Muscle of leg (tissue), 11 donors: ENCODE results near the gene CLN3. TPM values are rescaled to one million over a fixed set of nuclear protein-coding genes. Genes with fewer than 3 reads are reported as not detected.
"Not testable (repeated sequence)": the region's sequence is repeated elsewhere in the genome, so short reads cannot be mapped to it uniquely, and the experiment has no call there.

Source experiments
- DNase-seq: peaks from one replicate; pipeline ENCODE4 v3.0.0; 2013
- H3K27ac ChIP-seq: one replicate; pipeline ENCODE4 v1.5.1; 2013; ENCODE audit warnings: mild to moderate bottlenecking, low read length, control low read depth
- H3K27me3 ChIP-seq: one replicate; pipeline ENCODE4 v1.6.1; 2013; ENCODE audit warnings: low read length; ENCODE audit not compliant: control insufficient read depth, insufficient read depth
- H3K36me3 ChIP-seq: one replicate; pipeline ENCODE4 v1.6.1; 2013; ENCODE audit warnings: low read length; ENCODE audit not compliant: control insufficient read depth, insufficient read depth
- H3K4me1 ChIP-seq: one replicate; pipeline ENCODE4 v1.6.1; 2013; ENCODE audit warnings: low read length; ENCODE audit not compliant: control insufficient read depth, insufficient read depth
- H3K4me3 ChIP-seq: one replicate; pipeline ENCODE4 v1.5.1; 2013; ENCODE audit warnings: low read length, control low read depth
- H3K9me3 ChIP-seq: replicated peaks from 2 replicates; pipeline ENCODE4 v1.6.1; 2013; ENCODE audit warnings: low read depth, low read length; ENCODE audit not compliant: control insufficient read depth
- WGBS: methylation state at CpG from one replicate; pipeline ENCODE4 v1.1.5; 2013; ENCODE audit warnings: missing lambda C conversion rate; ENCODE audit not compliant: insufficient coverage; 5-methylcytosine and 5-hydroxymethylcytosine counted together
- polyA plus RNA-seq, 8 donors: library from polyadenylated mRNA; unstranded; fragments of 120-200 nt; gene quantifications; one replicate each; pipeline versions ENCODE4 v1.2.1 to v1.2.3, GENCODE V29; 2013; ENCODE audit warnings: inconsistent platforms in 1 of 8, low replicate concordance in 1 of 8; ENCODE audit not compliant: insufficient read length in 8 of 8, insufficient read depth in 1 of 8
- total RNA-seq: library from RNA; stranded (reverse); fragments of 120-200 nt; gene quantifications from one replicate; pipeline ENCODE4 v1.2.4, GENCODE V29; 2013

Gene CLN3
- total and polyA plus RNA-seq, 9 donors, result 5.1 to 21.0 (median 14.9) TPM

DNA sequence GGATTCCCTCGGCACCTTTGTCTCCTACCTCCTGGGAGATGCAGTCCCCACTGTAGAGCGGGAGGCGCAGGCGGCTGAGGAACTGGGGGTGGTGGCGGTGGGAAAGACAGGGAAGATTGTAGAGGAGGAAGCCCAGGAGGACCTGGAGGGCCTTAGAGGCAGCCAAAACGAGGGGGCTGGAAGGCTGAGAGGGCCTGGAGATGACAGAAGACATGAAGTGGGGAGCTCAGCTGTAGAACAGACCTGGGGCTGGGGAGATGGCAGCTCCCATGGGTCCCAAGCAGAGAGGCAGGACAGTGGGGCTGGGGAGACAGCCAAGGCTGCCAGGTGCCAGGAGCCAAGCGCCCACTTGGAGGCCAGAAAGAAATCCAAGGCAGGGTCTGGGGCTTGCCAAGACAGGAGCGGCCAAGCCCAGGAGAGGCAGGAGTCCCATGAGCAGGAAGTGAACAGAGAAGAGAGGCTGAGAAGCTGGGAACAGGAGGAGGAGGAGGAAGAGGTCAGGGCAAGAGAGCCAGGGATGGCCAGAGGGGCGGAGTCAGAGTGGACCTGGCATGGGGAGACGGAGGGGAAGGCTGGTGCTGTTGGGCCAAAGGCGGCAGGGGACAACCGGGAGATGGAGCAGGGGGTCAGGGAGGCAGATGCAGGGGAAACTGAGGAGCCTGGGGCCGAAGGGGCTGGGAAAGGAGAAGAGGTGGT, 3.4 kb upstream of the CLN3 start:
- Histone ChIP-seq H3K4me3 (peak overlapping the region; percentile 5), H3K36me3 (no peaks in the 10 kb centered on the region), H3K9me3 (no peaks in the 10 kb centered on the region), H3K27me3 (no peaks in the 10 kb centered on the region), H3K27ac (no peak overlapping the region), H3K4me1 (peaks cover 3% of the 10 kb centered on the region)
- DNase-seq, result no peak
- WGBS, result 72% methylated on average over 12 of the region's 13 CpGs

DNA sequence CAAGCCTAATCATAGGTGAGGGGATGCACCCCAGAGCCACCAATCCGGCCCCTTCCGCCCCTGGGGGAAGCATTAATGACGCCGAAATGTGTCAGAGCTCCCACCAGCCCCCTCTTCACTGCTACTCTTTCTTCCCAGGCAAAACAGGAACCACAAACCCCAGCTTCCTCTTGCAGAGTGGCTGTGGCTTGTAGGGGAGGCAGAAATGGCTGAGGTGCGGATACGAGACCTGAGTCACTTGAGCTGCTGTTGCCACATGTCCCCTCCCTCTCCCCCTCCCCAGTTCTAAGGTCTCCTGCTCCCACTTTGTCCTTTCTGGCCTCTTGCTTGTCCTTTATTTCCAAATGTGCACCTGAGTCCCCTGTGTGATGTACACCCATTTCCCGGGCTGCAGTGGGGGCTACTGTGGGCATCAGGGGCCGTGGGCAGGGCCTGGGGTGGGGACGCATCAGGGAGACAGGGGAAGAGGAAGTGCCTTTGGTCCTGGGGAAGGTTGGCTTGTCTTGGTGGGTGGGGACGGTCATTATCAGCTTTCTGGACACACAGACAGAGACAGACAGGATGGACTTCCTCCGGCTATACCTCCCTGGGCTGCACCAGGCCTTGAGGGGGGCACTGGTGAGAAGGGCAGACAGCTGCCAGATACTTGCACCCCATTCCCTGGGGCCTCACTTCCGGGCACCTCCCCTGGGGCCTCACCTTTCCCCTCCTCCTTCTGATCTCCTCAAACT, 2.4 kb upstream of the CLN3 start, which contains the start of gene APOBR:
Gene APOBR (plus strand): TSS at position 523 of the 731 bp plus-strand sequence. CDS start 39 bp downstream, at position 562.
- no peaks in the 10 kb centered on the region for H3K9me3 ChIP-seq
- peaks cover 3% of the 10 kb centered on the region for H3K4me1 ChIP-seq
- peak; percentile 66 for DNase-seq
- H3K27ac ChIP-seq, result peak within 1 kb of the TSS; percentile 51
- peaks cover under 1% of the 10 kb centered on the region for H3K36me3 ChIP-seq
- H3K27me3 ChIP-seq, result no peaks in the 10 kb centered on the region
- WGBS, result 50% methylated on average over 6 of the region's 12 CpGs
- peak within 1 kb of the TSS; percentile 5 for H3K4me3 ChIP-seq

DNA sequence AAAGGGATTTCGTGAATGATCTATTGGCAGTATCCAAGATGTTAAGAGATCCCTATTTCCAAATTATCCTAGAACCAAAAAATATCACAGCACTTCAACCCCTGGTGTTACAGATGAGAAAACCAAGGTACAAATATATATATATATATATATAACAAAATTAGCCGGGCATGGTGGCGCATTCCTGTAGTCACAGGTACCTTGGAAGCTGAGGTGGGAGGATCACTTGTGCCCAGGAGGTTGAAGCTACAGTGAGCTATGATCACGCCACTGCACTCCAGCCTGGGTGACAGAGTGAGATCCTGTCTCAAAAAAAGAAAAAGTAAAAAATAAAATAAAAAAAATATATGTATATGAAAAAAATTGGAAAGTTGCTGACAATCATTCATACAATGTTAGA, 637 bp upstream of the CLN3 start:
- DNase-seq, result no peak

DNA sequence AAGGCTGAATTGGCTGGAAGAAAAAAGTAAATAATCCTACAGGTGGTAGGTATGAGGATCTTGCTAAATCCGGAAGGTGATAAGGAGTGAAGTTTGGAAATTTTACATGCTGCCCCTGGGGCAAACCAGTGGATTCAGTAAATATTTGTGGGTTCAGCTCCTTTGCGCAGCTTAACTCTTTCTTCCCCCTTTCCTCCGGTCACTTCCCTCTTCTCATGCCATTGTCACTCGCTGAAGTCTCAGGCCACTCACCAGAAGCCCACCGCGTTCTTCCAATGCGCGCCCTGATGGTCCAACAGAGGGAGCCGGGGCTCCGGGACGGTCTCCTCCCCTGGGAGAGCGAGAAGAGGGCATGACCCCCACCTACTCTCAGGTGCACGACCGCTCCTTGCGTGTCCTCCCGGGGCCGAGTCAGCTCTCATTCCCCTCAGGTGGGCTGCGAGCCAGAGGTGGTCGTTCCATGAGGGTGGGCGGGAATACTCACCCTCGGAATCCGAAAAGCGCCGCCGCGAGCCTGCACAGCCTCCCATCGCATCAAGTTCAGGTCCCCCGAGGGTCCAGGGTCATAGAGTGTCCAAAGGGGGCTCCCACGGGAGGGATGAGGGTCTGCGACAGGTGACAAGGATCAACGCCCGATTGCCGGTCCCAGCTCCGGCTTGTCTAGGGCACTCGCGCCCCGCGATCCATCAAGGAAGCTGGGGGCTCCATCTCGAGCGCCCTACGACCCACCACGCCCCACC, 474 bp downstream of the CLN3 start:
- H3K9me3 ChIP-seq, result no peaks in the 10 kb centered on the region
- 0% methylated on average over 40 of the region's 42 CpGs for WGBS
- H3K36me3 ChIP-seq, result peaks cover 23% of the 10 kb centered on the region
- no peaks in the 10 kb centered on the region for H3K27me3 ChIP-seq
- H3K27ac ChIP-seq, result peak overlapping the region; percentile 85
- DNase-seq, result peak; percentile 44
- peaks cover 3% of the 10 kb centered on the region for H3K4me1 ChIP-seq
- H3K4me3 ChIP-seq, result peak overlapping the region; percentile 96

More for the DNA sequence above, 637 bp upstream of the CLN3 start:
- Histone ChIP-seq H3K9me3 (no peaks in the 10 kb centered on the region), H3K4me1 (peaks cover 3% of the 10 kb centered on the region), H3K27ac (peak overlapping the region; percentile 85), H3K36me3 (peaks cover 14% of the 10 kb centered on the region), H3K4me3 (peak overlapping the region; percentile 96), H3K27me3 (no peaks in the 10 kb centered on the region)
- WGBS, result no CpG with 5 or more reads among the region's 4 CpGs

DNA sequence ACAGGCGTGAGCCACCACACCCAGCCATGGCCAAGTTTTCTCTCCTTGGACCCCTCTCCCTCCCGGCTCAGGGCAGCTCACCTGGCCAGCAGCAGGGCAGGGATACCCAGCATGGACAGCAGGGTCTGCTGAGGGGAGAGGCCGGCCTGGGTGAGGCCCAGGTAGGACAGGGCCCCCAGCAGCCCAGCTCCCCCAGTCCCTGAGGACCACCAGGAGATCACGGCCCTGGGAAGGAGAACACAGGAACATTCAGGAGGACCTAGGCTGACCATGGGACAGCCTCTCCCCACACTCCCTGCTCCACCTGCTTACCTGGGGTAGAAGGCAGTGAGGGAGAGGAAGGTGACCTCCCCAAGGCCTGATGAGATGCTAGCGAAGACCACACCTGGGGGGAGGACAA, 5.6 kb downstream of the CLN3 start:
- 83% methylated on average over 2 of the region's 5 CpGs for WGBS
- Histone ChIP-seq H3K36me3 (peaks cover 47% of the 10 kb centered on the region), H3K4me3 (no peak overlapping the region), H3K9me3 (no peaks in the 10 kb centered on the region), H3K27me3 (no peaks in the 10 kb centered on the region), H3K4me1 (peaks cover 3% of the 10 kb centered on the region), H3K27ac (no peak overlapping the region)
- DNase-seq, result no peak

DNA sequence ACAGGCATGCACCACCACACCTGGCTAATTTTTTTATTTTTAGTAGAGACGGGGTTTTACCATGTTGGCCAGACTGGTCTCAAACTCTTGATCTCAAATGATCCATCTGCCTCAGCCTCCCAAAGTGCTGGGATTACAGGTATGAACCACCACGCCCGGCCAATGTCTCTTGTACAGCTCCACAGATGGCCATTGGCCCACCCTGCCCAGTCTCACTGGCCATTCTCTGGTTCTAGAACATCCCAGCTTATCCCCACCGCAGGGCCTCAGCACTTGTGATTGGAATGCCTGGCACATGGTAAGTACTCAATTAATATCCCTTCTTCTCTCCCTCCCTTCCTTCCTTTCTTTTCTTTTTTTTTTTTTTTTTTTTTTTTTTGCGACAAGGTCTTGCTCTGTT, 8.5 kb downstream of the CLN3 start:
- not testable (repeated sequence) for H3K4me1 ChIP-seq, H3K9me3 ChIP-seq, DNase-seq, H3K4me3 ChIP-seq, H3K27ac ChIP-seq, H3K27me3 ChIP-seq
- 89% methylated on average over 3 of the region's 5 CpGs for WGBS
- H3K36me3 ChIP-seq, result peaks cover 57% of the 10 kb centered on the region

DNA sequence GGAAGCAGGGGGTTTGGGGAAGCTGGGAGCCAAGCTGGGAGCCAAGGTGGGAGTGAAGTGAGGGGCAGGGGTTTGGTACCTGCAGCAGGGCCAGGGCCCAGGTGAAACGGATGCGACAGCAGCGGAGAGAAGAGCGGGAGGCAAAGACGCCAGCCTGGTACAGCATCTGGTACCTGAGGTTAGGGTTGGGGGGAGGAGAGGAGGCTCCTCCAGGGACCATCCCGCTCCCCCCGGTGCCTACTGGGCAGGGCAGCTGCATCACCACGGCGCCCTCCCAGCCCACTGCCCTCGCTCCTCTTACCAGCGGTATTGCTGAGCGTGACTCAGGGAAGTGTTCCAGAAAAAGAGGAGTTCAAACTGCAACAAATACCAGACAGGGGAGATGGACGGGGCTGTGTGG, 9.8 kb downstream of the CLN3 start:
- 90% methylated on average over 10 of the region's 13 CpGs for WGBS
- Histone ChIP-seq H3K27ac (no peak overlapping the region), H3K4me1 (no peaks in the 10 kb centered on the region), H3K4me3 (no peak overlapping the region), H3K9me3 (no peaks in the 10 kb centered on the region), H3K36me3 (peaks cover 56% of the 10 kb centered on the region), H3K27me3 (no peaks in the 10 kb centered on the region)
- DNase-seq, result no peak

DNA sequence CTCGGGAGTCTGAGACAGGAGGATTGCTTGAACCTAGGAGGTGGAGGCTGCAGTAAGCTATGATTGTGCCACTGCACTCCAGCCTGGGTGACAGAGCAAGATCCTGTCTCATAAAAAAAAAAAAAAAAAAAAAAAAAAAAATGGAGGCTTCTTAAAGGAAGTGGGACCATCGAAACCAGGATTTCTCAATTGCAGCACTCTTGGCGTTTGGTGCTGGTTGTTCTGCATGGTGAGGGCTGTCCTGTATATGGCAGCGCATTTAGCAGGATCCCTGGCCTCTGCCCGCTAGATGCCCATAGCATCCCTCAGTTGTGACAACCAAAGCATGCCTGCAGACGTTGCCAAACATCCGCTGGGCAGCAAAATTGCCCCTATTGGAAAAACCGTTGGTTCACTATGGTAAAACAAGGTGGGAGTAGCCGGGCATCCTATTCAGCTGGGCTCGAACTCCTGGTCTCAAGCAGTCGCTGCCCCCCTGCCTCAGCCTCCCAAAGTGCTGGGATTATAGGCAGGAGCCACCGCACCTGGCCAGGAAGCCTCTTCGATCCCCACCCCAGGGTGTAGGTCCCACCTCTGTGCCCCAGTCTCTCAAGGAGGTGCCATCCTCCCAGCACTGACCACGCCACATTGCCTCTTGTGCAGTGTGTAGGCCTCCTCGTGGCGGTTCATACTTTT, 13.2 kb downstream of the CLN3 start:
- WGBS, result 95% methylated on average over 12 of the region's 16 CpGs
- Histone ChIP-seq H3K9me3 (no peaks in the 10 kb centered on the region), H3K36me3 (peaks cover 56% of the 10 kb centered on the region)

DNA sequence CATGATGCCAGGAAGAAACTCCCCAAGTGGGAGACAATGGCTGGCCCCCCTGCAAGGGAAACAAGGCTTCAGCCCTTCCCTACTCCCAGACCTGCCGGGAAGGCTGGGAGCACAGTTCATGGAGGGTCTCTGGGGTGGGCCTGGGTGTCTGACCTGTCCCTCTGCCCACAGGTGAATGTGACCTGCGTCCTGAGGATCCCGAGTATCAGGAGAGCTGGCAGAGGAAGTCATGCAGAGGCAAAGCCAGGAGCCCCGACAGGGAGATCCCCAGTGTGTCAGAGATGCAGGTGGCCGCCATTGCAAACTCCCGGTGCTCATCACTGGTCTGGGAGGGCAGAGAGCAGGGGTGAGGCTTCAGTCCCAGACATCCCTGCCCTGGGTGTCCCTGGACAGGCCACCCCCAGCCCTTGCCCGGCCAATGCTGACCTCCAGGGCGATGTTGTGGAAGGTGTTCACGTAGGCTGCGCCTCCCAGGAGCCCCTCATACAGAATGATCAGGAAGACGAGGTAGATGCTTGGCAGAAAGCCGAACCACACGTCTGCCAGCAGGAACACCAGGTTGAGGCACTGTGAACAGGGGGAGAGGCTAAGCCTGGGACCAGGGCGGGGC, 14.5 kb downstream of the CLN3 start:
- no peak for DNase-seq
- no peak overlapping the region for H3K27ac ChIP-seq
- no peak overlapping the region for H3K4me3 ChIP-seq
- no peaks in the 10 kb centered on the region for H3K27me3 ChIP-seq
- WGBS, result 89% methylated on average over 13 of the region's 14 CpGs
- peaks cover 50% of the 10 kb centered on the region for H3K36me3 ChIP-seq
- H3K9me3 ChIP-seq, result no peaks in the 10 kb centered on the region
- no peaks in the 10 kb centered on the region for H3K4me1 ChIP-seq

More for the DNA sequence above, 13.2 kb downstream of the CLN3 start:
- no peak overlapping the region for H3K27ac ChIP-seq
- no peak for DNase-seq
- no peaks in the 10 kb centered on the region for H3K27me3 ChIP-seq
- H3K4me1 ChIP-seq, result no peaks in the 10 kb centered on the region
- H3K4me3 ChIP-seq, result no peak overlapping the region
